Spinal cord (tissue), 10 donors: ENCODE results near the gene ATG7. TPM values are rescaled to one million over a fixed set of nuclear protein-coding genes. Genes with fewer than 3 reads are reported as not detected.

Experiments
- DNase-seq, 6 donors: peaks; one replicate each; pipeline versions ENCODE4 v3.0.0 to v3.0.0-alpha.2; 2013 to 2015; ENCODE audit warnings: low spot score in 6 of 6, low read depth in 4 of 6
- H3K27ac ChIP-seq: one replicate; pipeline ENCODE4 v1.5.1; 2013; ENCODE audit warnings: low read depth, low read length, control low read depth
- H3K27me3 ChIP-seq: one replicate; pipeline ENCODE4 v1.6.1; 2013; ENCODE audit warnings: low read length; ENCODE audit not compliant: control insufficient read depth, insufficient read depth
- H3K36me3 ChIP-seq: one replicate; pipeline ENCODE4 v1.6.1; 2013; ENCODE audit warnings: low read length; ENCODE audit not compliant: control insufficient read depth, insufficient read depth
- H3K4me1 ChIP-seq: one replicate; pipeline ENCODE4 v1.6.1; 2013; ENCODE audit warnings: low read length; ENCODE audit not compliant: control insufficient read depth, insufficient read depth
- H3K4me3 ChIP-seq: one replicate; pipeline ENCODE4 v1.5.1; 2013; ENCODE audit warnings: low read depth, low read length, control low read depth
- H3K9me3 ChIP-seq: one replicate; pipeline ENCODE4 v1.6.1; 2013; ENCODE audit warnings: low read length; ENCODE audit not compliant: control insufficient read depth, insufficient read depth
- WGBS: methylation state at CpG from one replicate; pipeline ENCODE4 v1.1.5; 2013; ENCODE audit warnings: missing lambda C conversion rate; ENCODE audit not compliant: insufficient coverage; 5-methylcytosine and 5-hydroxymethylcytosine counted together
- polyA plus RNA-seq, 2 donors: library from polyadenylated mRNA; unstranded; fragments of 120-200 nt; gene quantifications; one replicate each; pipeline ENCODE4 v1.2.1, GENCODE V29; 2013; ENCODE audit not compliant: insufficient read length in 2 of 2
- total RNA-seq, 2 donors: library from RNA; depleted of rRNA in 1 of 2; stranded (reverse); fragments of 120-200 nt in 1 of 2; fragments of >200 nt in 1 of 2; gene quantifications; one replicate each; pipeline versions ENCODE4 v1.2.3 to v1.2.4, GENCODE V29; 2013 to 2014
- donor health status: healthy.

The ATG7 gene
- total and polyA plus RNA-seq, 4 donors: 18.2 to 48.0 (median 26.4) TPM

DNA sequence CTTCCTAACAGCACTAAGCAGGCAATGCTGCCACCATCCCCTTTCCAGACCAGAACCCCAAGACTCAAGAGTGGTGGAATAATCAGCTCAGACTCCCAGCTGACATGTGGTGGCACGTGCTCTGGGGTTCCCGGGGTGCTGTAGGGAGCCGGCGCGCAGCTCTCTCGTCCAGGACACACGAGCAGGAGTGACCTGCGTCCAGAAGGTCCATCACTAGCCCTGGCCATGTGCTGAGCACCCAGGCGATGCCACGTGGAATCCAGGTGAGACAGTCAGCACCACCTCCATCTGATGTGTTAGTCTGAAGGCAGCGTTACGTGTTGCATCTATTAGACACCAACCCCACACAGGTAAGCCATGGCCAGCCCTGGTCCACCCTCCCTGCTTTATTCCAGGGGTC is 293.3 kb downstream of the ATG7 start:
- Histone ChIP-seq H3K4me1 (peaks cover 82% of the 10 kb centered on the region), H3K36me3 (peaks cover 79% of the 10 kb centered on the region), H3K27ac (no peak overlapping the region), H3K4me3 (no peak overlapping the region), H3K27me3 (no peaks in the 10 kb centered on the region), H3K9me3 (no peaks in the 10 kb centered on the region)
- DNase-seq: no peak
- WGBS: 94% methylated on average over 12 of the region's 12 CpGs

- no peak for DNase-seq
- Histone ChIP-seq H3K4me3 (no peak overlapping the region), H3K27ac (no peak overlapping the region), H3K27me3 (no peaks in the 10 kb centered on the region), H3K36me3 (peaks cover 75% of the 10 kb centered on the region), H3K4me1 (peaks cover 82% of the 10 kb centered on the region), H3K9me3 (no peaks in the 10 kb centered on the region)
- WGBS: 91% methylated on average over 7 of the region's 9 CpGs
These were observed 293.7 kb downstream of the ATG7 start for GRCh38 chr3:11565932-11566331.

DNA sequence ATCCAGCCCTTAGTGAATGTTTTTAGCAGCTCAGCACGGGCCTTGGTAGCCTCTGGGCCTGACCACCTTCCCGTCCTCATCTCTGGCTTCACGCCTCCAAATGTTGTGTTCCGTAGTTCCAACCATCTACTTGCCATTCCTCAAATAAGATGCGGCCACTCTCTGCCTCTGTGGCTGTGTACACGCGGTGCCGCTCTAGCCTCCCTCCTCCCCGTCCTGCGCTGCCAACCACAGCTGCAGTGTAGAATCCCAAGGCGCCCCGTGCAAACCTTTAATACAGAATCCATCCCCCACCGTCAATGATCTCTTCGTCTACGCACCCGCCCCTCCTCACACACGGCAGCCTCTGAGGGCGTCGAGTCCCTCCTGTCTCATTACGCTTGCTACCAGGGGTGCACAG is 294.3 kb downstream of the ATG7 start:
- Histone ChIP-seq H3K36me3 (peaks cover 75% of the 10 kb centered on the region), H3K27me3 (no peaks in the 10 kb centered on the region), H3K9me3 (no peaks in the 10 kb centered on the region), H3K4me1 (peaks cover 80% of the 10 kb centered on the region), H3K27ac (no peak overlapping the region), H3K4me3 (no peak overlapping the region)
- 88% methylated on average over 13 of the region's 20 CpGs for WGBS
- no peak for DNase-seq

DNA sequence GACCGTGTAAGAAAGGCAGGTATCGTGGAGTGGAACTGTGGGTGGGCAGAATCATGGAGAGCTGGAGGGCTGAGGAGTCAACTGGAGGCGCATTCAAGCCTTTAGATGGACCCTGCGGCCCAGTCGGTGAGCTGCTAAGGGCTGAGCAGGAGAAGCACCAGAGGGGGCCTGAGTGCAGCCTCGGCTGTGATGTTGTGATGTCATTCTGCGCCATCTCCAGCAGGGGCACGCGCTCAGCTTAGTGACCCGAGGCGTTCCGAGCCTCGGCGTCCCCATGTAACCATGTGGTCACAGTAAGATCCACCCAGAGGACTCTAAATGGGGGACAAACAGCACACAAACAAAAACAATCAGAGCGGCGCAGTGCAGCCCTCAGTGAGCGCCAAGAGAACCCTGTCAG is 294.7 kb downstream of the ATG7 start:
- Histone ChIP-seq H3K27ac (no peak overlapping the region), H3K4me3 (no peak overlapping the region), H3K27me3 (no peaks in the 10 kb centered on the region), H3K4me1 (peaks cover 75% of the 10 kb centered on the region), H3K9me3 (no peaks in the 10 kb centered on the region), H3K36me3 (peaks cover 72% of the 10 kb centered on the region)
- WGBS: 75% methylated on average over 12 of the region's 17 CpGs
- no peak for DNase-seq

- H3K4me3 ChIP-seq: no peak overlapping the region
- peaks cover 63% of the 10 kb centered on the region for H3K36me3 ChIP-seq
These were observed 295.6 kb downstream of the ATG7 start for GRCh38 chr3:11567516-11568467.

DNA sequence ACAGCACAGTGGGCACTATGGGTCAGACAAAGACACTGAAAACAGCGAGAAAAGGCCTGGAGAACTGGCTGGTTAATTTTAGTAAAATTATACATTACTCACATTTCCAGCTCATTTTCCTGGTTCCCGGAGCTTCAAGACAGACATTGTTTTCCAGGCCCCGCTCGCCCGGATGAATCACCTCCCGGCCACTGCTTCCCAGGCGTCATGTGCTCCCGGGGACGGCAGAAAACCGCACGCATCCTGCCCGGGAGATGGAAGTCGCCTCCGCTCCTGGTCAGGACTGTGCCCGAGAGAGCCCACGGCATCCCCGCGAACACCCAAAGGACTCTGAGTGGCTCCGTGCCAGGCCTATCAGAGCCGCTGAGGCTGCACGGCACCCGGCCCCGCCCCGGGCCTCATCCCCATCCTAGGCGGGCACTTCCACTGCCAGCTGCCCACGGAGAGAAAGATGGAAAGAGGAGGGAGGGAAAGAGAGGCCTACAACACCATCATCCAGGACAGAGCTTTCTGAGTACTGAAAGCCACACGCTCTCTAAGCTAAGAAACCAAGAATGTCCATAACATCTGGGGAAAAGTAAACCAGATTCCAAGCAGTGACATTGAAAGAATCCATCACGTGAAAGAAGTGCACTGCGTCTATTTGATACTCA is 296.4 kb downstream of the ATG7 start:
- DNase-seq: no peak
- H3K4me1 ChIP-seq: peaks cover 62% of the 10 kb centered on the region

More at GRCh38 chr3:11567516-11568467, 295.6 kb downstream of the ATG7 start:
- Histone ChIP-seq H3K27me3 (no peaks in the 10 kb centered on the region), H3K4me1 (peaks cover 67% of the 10 kb centered on the region), H3K9me3 (no peaks in the 10 kb centered on the region), H3K27ac (peak overlapping the region; percentile 63)
- no peak for DNase-seq
- WGBS: 90% methylated on average over 24 of the region's 27 CpGs

DNA sequence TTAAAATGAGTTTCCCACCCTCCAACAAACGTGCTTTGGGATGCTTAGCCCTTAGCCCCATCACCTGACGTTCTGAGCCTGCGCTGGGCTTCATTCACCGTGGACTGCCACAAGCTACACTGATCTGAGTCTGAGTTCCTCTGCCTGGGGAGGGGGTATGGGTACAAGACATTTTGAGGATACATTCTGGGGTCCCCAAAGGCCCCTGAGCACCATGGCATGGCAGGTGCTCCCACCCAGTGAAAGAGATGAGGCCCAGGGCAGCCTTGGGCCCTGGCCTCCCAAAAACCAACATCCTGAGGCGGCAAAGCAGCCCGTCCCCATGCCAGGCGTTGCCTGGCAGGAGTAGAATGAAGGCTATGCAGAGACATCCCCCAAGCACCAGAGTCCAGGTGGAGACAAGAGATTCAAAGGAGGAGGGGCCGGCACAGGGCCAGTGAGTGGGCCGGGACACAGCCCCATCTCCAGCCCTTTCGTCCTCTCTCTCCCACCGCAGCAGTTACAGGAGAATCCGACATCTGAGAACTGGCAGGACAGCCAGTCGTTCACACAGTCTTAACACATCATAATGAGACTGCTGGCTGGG is 297.1 kb downstream of the ATG7 start:
- no peak for DNase-seq
- no peaks in the 10 kb centered on the region for H3K9me3 ChIP-seq
- H3K36me3 ChIP-seq: peaks cover 52% of the 10 kb centered on the region
- H3K4me3 ChIP-seq: no peak overlapping the region
- no peaks in the 10 kb centered on the region for H3K27me3 ChIP-seq
- peaks cover 60% of the 10 kb centered on the region for H3K4me1 ChIP-seq
- peak overlapping the region; percentile 63 for H3K27ac ChIP-seq
- 65% methylated on average over 11 of the region's 13 CpGs for WGBS

More for the DNA sequence above, 296.4 kb downstream of the ATG7 start:
- Histone ChIP-seq H3K36me3 (peaks cover 55% of the 10 kb centered on the region), H3K9me3 (no peaks in the 10 kb centered on the region), H3K4me3 (no peak overlapping the region), H3K27me3 (no peaks in the 10 kb centered on the region), H3K27ac (peak overlapping the region; percentile 63)
- 56% methylated on average over 20 of the region's 29 CpGs for WGBS

GRCh38 chr3:11570251-11570650 is 298.1 kb downstream of the ATG7 start:
- WGBS: 87% methylated on average over 8 of the region's 13 CpGs
- Histone ChIP-seq H3K9me3 (no peaks in the 10 kb centered on the region), H3K36me3 (peaks cover 42% of the 10 kb centered on the region), H3K27me3 (no peaks in the 10 kb centered on the region), H3K27ac (no peak overlapping the region), H3K4me3 (no peak overlapping the region), H3K4me1 (peaks cover 57% of the 10 kb centered on the region)
- no peak for DNase-seq

GRCh38 chr3:11570789-11571495 is 298.7 kb downstream of the ATG7 start:
- DNase-seq: no peak
- Histone ChIP-seq H3K4me3 (no peak overlapping the region), H3K27ac (no peak overlapping the region), H3K9me3 (no peaks in the 10 kb centered on the region), H3K4me1 (peaks cover 60% of the 10 kb centered on the region), H3K36me3 (peaks cover 37% of the 10 kb centered on the region), H3K27me3 (no peaks in the 10 kb centered on the region)
- 90% methylated on average over 16 of the region's 20 CpGs for WGBS
